GM19351 (cell line): ENCODE measurements around the gene ARAP3.
"Not testable (repeated sequence)": the region's sequence is repeated elsewhere in the genome, so short reads cannot be mapped to it uniquely, and the experiment has no call there.

Source experiments
- ATAC-seq: cut with Tn5 transposase; IDR thresholded peaks from one replicate; pipeline ENCODE4 v1.9.1; 2021; ENCODE audit warnings: mild to moderate bottlenecking, moderate library complexity; ENCODE audit not compliant: unreplicated experiment

ARAP3 gene

GRCh38 chr5:141681695-141682641, at the start of gene ARAP3:
Gene ARAP3, minus strand, starts transcription at chr5:141682230. Its CDS starts 1,744 bp downstream, at chr5:141680486.
- no peak for ATAC-seq

GRCh38 chr5:141729387-141730006, 47.5 kb upstream of the ARAP3 start:
- ATAC-seq: no peak

- no peak for ATAC-seq
Measured at GRCh38 chr5:141725891-141726290, 43.9 kb upstream of the ARAP3 start.

GRCh38 chr5:141725174-141725573, 43.1 kb upstream of the ARAP3 start:
- ATAC-seq: not testable (repeated sequence)

- no peak for ATAC-seq
Measured at GRCh38 chr5:141722266-141722665, 40.2 kb upstream of the ARAP3 start.

- ATAC-seq: no peak
Measured at GRCh38 chr5:141717043-141717442, 35.0 kb upstream of the ARAP3 start.

- no peak for ATAC-seq
Measured at GRCh38 chr5:141716468-141716867, 34.4 kb upstream of the ARAP3 start.

- no peak for ATAC-seq
Measured at GRCh38 chr5:141716009-141716408, 34.0 kb upstream of the ARAP3 start.

- ATAC-seq: no peak
Measured at GRCh38 chr5:141715346-141715905, 33.4 kb upstream of the ARAP3 start.

- ATAC-seq: no peak
Measured at GRCh38 chr5:141714542-141715310, 32.7 kb upstream of the ARAP3 start.

GRCh38 chr5:141713616-141714309, 31.7 kb upstream of the ARAP3 start:
- no peak for ATAC-seq

- ATAC-seq: no peak
Measured at GRCh38 chr5:141711687-141712086, 29.7 kb upstream of the ARAP3 start.

GRCh38 chr5:141709699-141710267, 27.8 kb upstream of the ARAP3 start:
- ATAC-seq: no peak

- no peak for ATAC-seq
Measured at GRCh38 chr5:141708016-141708415, 26.0 kb upstream of the ARAP3 start.

- no peak for ATAC-seq
Measured at GRCh38 chr5:141707510-141707909, 25.5 kb upstream of the ARAP3 start.

- no peak for ATAC-seq
Measured at GRCh38 chr5:141706121-141706520, 24.1 kb upstream of the ARAP3 start.

- ATAC-seq: no peak
Measured at GRCh38 chr5:141705469-141705868, 23.4 kb upstream of the ARAP3 start.

- ATAC-seq: no peak
Measured at GRCh38 chr5:141704782-141705297, 22.8 kb upstream of the ARAP3 start.

- ATAC-seq: no peak
Measured at GRCh38 chr5:141703133-141703561, 21.1 kb upstream of the ARAP3 start.
